Coronary artery (tissue), 2 donors: ENCODE results near the gene DUSP28.

Experiments
- DNase-seq: peaks from one replicate; pipeline ENCODE4 v3.0.0-alpha.2; 2017; ENCODE audit warnings: low spot score
- H3K27ac ChIP-seq, 2 donors: fragments of 200-600 bp; sonication (generic); one replicate each; pipeline ENCODE4 v1.5.1; 2016 to 2019
- H3K4me3 ChIP-seq: fragments of 200-600 bp; sonication (generic); 2 replicates; pipeline ENCODE4 v1.5.1; 2016; ENCODE audit warnings: mild to moderate bottlenecking, moderate library complexity
- CTCF ChIP-seq: fragments of 200-600 bp; sonication (generic); IDR thresholded peaks from one replicate; pipeline ENCODE4 v1.5.1; 2019; ENCODE audit warnings: antibody characterized with exemption

DUSP28 gene

GRCh38 chr2:240522406-240522805 lies 37.8 kb upstream of the DUSP28 start:
- peak; percentile 41 for DNase-seq
- Histone ChIP-seq H3K27ac (no peak overlapping the region), H3K4me3 (no peak overlapping the region)
- TF ChIP-seq CTCF: no peak

- no peak for TF ChIP-seq CTCF
- H3K27ac ChIP-seq: no peak overlapping the region
- DNase-seq: peak; percentile 65
Measured at GRCh38 chr2:240523451-240524281, 36.5 kb upstream of the DUSP28 start.

GRCh38 chr2:240524963-240525718 lies 35.0 kb upstream of the DUSP28 start:
- DNase-seq: peak; percentile 57
- no peak for TF ChIP-seq CTCF
- Histone ChIP-seq H3K27ac (no peak overlapping the region), H3K4me3 (no peak overlapping the region)

More at GRCh38 chr2:240523451-240524281, 36.5 kb upstream of the DUSP28 start:
- no peak overlapping the region for H3K4me3 ChIP-seq

GRCh38 chr2:240525802-240526201 lies 34.4 kb upstream of the DUSP28 start:
- H3K4me3 ChIP-seq: no peak overlapping the region
- TF ChIP-seq CTCF: no peak
- no peak for DNase-seq
- no peak overlapping the region for H3K27ac ChIP-seq

GRCh38 chr2:240526521-240526920 lies 33.6 kb upstream of the DUSP28 start:
- Histone ChIP-seq H3K27ac (no peak overlapping the region), H3K4me3 (no peak overlapping the region)
- no peak for TF ChIP-seq CTCF
- DNase-seq: peak; percentile 3

GRCh38 chr2:240527153-240527750 lies 32.9 kb upstream of the DUSP28 start:
- no peak overlapping the region for H3K27ac ChIP-seq
- peak; percentile 16 for DNase-seq
- no peak overlapping the region for H3K4me3 ChIP-seq
- TF ChIP-seq CTCF: no peak
